ENCODE results near the gene HHIPL2. TPM values are rescaled to one million over a fixed set of nuclear protein-coding genes. Genes with fewer than 3 reads are reported as not detected.
A peak's percentile ranks its signal among the peaks of the same experiment; 100 is the strongest.

Gene HHIPL2
- total and polyA plus RNA-seq, 2 of the 4 experiments (the other 2 are of a cell fraction): under 0.01 to 0.12 TPM

GRCh38 chr1:222547260-222547614 lies 667 bp downstream of the HHIPL2 start:
- in situ Hi-C loops (cut with MboI; ENCODE audit: low sequenced_read_pairs) (no loop called here), intact Hi-C loops (cut with micrococcal nuclease) (loop anchor here (2.0 kb wide), 1 partner anchor 72 kb away; the partner anchor contains the start of gene MIA3), dilution Hi-C loops (cut with HindIII; ENCODE audit: low sequenced_read_pairs, unreplicated experiment) (no loop called here)
- H3K23ac ChIP-seq (ENCODE audit: low read depth, low read length): no peak overlapping the region
- H3K4me2 ChIP-seq (ENCODE audit: low read depth, low read length): no peak overlapping the region
- ChIA-PET CTCF (interaction anchor here (0.9 kb wide), 1 partner anchor 12 kb away, joined by 7 read pairs; no protein-coding TSS in a partner anchor), POLR2A (ENCODE audit: unreplicated experiment) (no interaction called here)
- H2BK20ac ChIP-seq (ENCODE audit: low read depth, low read length): no peak overlapping the region
- H2AFZ ChIP-seq (replicated peaks; ENCODE audit: low read length, poor library complexity): peak overlapping the region; percentile 61
- no peak overlapping the region for H3K4ac ChIP-seq (ENCODE audit: low read depth, low read length)
- no peak overlapping the region for H2BK5ac ChIP-seq (ENCODE audit: low read depth, low read length, poor library complexity, severe bottlenecking)
- H4K8ac ChIP-seq (ENCODE audit: low read depth in 2 of 2, low read length in 2 of 2): no peak overlapping the region
- WGBS, 2 experiments (ENCODE audit: extremely low coverage in 2 of 2, insufficient read length in 1 of 2): 56% methylated on average over 3 of the region's 8 CpGs; no CpG with 5 or more reads in 1 of the 2 experiments
- no peak overlapping the region for H4K91ac ChIP-seq (ENCODE audit: insufficient read depth, low read depth, low read length)
- no peak for TF ChIP-seq SMC3 (IDR thresholded peaks at IDR 0.05; ENCODE audit: low read depth, low read length)
- TF ChIP-seq, protein P1, sequence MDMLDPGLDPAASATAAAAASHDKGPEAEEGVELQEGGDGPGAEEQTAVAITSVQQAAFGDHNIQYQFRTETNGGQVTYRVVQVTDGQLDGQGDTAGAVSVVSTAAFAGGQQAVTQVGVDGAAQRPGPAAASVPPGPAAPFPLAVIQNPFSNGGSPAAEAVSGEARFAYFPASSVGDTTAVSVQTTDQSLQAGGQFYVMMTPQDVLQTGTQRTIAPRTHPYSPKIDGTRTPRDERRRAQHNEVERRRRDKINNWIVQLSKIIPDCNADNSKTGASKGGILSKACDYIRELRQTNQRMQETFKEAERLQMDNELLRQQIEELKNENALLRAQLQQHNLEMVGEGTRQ (IDR thresholded peaks at IDR 0.05; ENCODE audit: low read depth, low read length): no peak
- no peak for TF ChIP-seq NFE2L2 (IDR thresholded peaks at IDR 0.05; ENCODE audit: low read depth, low read length)
- TF ChIP-seq, protein P2, sequence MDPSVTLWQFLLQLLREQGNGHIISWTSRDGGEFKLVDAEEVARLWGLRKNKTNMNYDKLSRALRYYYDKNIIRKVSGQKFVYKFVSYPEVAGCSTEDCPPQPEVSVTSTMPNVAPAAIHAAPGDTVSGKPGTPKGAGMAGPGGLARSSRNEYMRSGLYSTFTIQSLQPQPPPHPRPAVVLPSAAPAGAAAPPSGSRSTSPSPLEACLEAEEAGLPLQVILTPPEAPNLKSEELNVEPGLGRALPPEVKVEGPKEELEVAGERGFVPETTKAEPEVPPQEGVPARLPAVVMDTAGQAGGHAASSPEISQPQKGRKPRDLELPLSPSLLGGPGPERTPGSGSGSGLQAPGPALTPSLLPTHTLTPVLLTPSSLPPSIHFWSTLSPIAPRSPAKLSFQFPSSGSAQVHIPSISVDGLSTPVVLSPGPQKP (IDR thresholded peaks at IDR 0.05; ENCODE audit: borderline replicate concordance, low read depth, low read length): no peak
- no peak for TF ChIP-seq CEBPB (IDR thresholded peaks at IDR 0.05; ENCODE audit: low read depth, low read length)
- no peak for TF ChIP-seq FOS (IDR thresholded peaks at IDR 0.05; ENCODE audit: low read depth, low read length)
- no peak for TF ChIP-seq MAZ (IDR thresholded peaks at IDR 0.05; ENCODE audit: borderline replicate concordance, low read depth, low read length)
- no peak for TF ChIP-seq MAFK (IDR thresholded peaks at IDR 0.05; ENCODE audit: low read depth, low read length)
- TF ChIP-seq CHD1 (IDR thresholded peaks at IDR 0.05; ENCODE audit: low read depth, low read length): no peak
- no peak for TF ChIP-seq RFX5 (IDR thresholded peaks at IDR 0.05; ENCODE audit: low read depth, low read length)
- no peak for TF ChIP-seq POLR2A (IDR thresholded peaks at IDR 0.05; ENCODE audit: low read depth, low read length)
- no peaks in the 10 kb centered on the region for H3K79me1 ChIP-seq (ENCODE audit: low read depth in 1 of 2, low read length in 2 of 2)
- no peak overlapping the region for H3K4me3 ChIP-seq (ENCODE audit: insufficient read depth, low read depth, low read length)
- no peak overlapping the region for H3K9ac ChIP-seq (ENCODE audit: low read depth, low read length)
- H3K4me1 ChIP-seq (ENCODE audit: control insufficient read depth, insufficient read depth, low read length): peaks cover 5% of the 10 kb centered on the region; the same call in 1 of the 2 replicates
- no peak overlapping the region; the same call in 1 of the 2 replicates for H3K27ac ChIP-seq (ENCODE audit: insufficient read depth, low read length)
- H3K14ac ChIP-seq (replicated peaks; ENCODE audit: low read depth, low read length): no peak overlapping the region
- no peaks in the 10 kb centered on the region for H3K9me1 ChIP-seq (ENCODE audit: insufficient read depth, low read length)
- H3K9me3 ChIP-seq (ENCODE audit: control insufficient read depth, insufficient read depth, low read length): no peaks in the 10 kb centered on the region
- H2BK15ac ChIP-seq (ENCODE audit: low read depth, low read length): no peak overlapping the region
- no peak overlapping the region for H3K56ac ChIP-seq (ENCODE audit: extremely low read depth, insufficient read depth, low read length)
- H4K20me1 ChIP-seq (ENCODE audit: insufficient read depth, low read length): no peaks in the 10 kb centered on the region
- no peak overlapping the region for H2BK120ac ChIP-seq (ENCODE audit: low read depth, low read length)
- H2AK5ac ChIP-seq (ENCODE audit: low read depth, low read length): peak overlapping the region; percentile 1; the same call in 1 of the 2 replicates
- no peak overlapping the region for H4K5ac ChIP-seq (ENCODE audit: low read depth, low read length)
- no TSS peak for BruUV-seq (replicated peaks)
- H3K27me3 ChIP-seq (ENCODE audit: control insufficient read depth, insufficient read depth, low read length): no peaks in the 10 kb centered on the region
- ATAC-seq (ENCODE audit: low read depth) (peak; percentile 30), DNase-seq (no peak)
- peak overlapping the region; percentile 66 for H2AK9ac ChIP-seq (replicated peaks; ENCODE audit: low read depth, low read length, poor library complexity)
- H3K18ac ChIP-seq (ENCODE audit: low read depth, low read length): no peak overlapping the region; the same call in 1 of the 2 replicates
- H3K36me3 ChIP-seq (ENCODE audit: control insufficient read depth, insufficient read depth, low read length): no peaks in the 10 kb centered on the region

All from IMR-90 (cell line).